Endothelial cell of umbilical vein (primary cell): Measurements from ENCODE around the gene HEXIM1. TPM values are rescaled to one million over a fixed set of nuclear protein-coding genes. Genes with fewer than 3 reads are reported as not detected.

ENCODE experiments used
- BruUV-seq: library from RNA; stranded (reverse); fragments of 400-500 nt; replicated peaks from 2 replicates; lab custom pipeline; 2021; lab: Mats Ljungman, UMichigan
- CTCF ChIA-PET: fragments of 300-600, 350-600 bp; sonication (Branson Sonifier 250); formaldehyde crosslinking; loops from one replicate; lab custom pipeline; 2021; ENCODE audit warnings: antibody characterized with exemption, inconsistent platforms; lab: Charles Lee
- POLR2A ChIA-PET: fragments of 300-600, 350-600 bp; sonication (Branson Sonifier 250); formaldehyde crosslinking; loops from one replicate; lab custom pipeline; 2021; ENCODE audit warnings: antibody characterized with exemption, inconsistent platforms; lab: Charles Lee
- DNase-seq: peaks from one replicate; pipeline ENCODE4 v3.0.0-alpha.2; 2011; ENCODE audit warnings: low read depth, low spot score
- FAIRE-seq: peaks from 2 replicates; lab custom pipeline; 2011; peaks lifted over from hg19 to GRCh38; lab: Jason Lieb, UNC
- H2AFZ ChIP-seq: 2 replicates; pipeline ENCODE4 v1.6.0; 2012; ENCODE audit warnings: low read depth, low read length, control low read depth, inconsistent platforms
- H3K27ac ChIP-seq: 2 replicates; pipeline ENCODE4 v1.5.1; 2011; ENCODE audit warnings: low read depth, mild to moderate bottlenecking, control low read depth, low read length, moderate library complexity; ENCODE audit not compliant: insufficient read depth
- H3K27me3 ChIP-seq, 2 experiments: 2 replicates each; pipeline versions ENCODE4 v1.6.0 to v1.6.1; 2011; ENCODE audit warnings: low read length in 2 of 2, mixed read lengths in 1 of 2; ENCODE audit not compliant: control insufficient read depth in 2 of 2, insufficient read depth in 2 of 2
- H3K36me3 ChIP-seq, 2 experiments: 2 replicates in 1 of 2; 3 replicates in 1 of 2; pipeline ENCODE4 v1.5.1; 2011; ENCODE audit warnings: low read length in 2 of 2, mild to moderate bottlenecking in 1 of 2, moderate library complexity in 1 of 2; ENCODE audit not compliant: control insufficient read depth in 2 of 2, insufficient read depth in 2 of 2; ENCODE audit errors: extremely low read depth in 1 of 2
- H3K4me1 ChIP-seq: 3 replicates; pipeline ENCODE4 v1.5.1; 2011; ENCODE audit warnings: mild to moderate bottlenecking, low read length; ENCODE audit not compliant: control insufficient read depth, insufficient read depth; ENCODE audit errors: extremely low read depth
- H3K4me2 ChIP-seq: 2 replicates; pipeline ENCODE4 v1.6.1; 2011; ENCODE audit warnings: low read length, control low read depth, mixed read lengths; ENCODE audit not compliant: insufficient read depth
- H3K4me3 ChIP-seq, 3 experiments: fragments of 200-600 bp in 1 of 3; sonication (generic), shearing (Covaris generic) in 1 of 3; replicated peaks in 1 of 3; 2 replicates each; pipeline ENCODE4 v1.5.1; 2011 to 2016; ENCODE audit warnings: control low read depth in 3 of 3, low read length in 3 of 3, mild to moderate bottlenecking in 2 of 3, inconsistent platforms in 1 of 3, low read depth in 1 of 3, moderate library complexity in 1 of 3; ENCODE audit not compliant: insufficient read depth in 1 of 3
- H3K79me2 ChIP-seq: 2 replicates; pipeline ENCODE4 v1.6.0; 2012; ENCODE audit warnings: low read length, inconsistent platforms; ENCODE audit not compliant: control insufficient read depth, insufficient read depth
- H3K9ac ChIP-seq: replicated peaks from 2 replicates; pipeline ENCODE3; 2011; ENCODE audit warnings: low read length, control low read depth; ENCODE audit not compliant: insufficient read depth; ENCODE audit errors: extremely low read depth
- H3K9me1 ChIP-seq: replicated peaks from 3 replicates; pipeline ENCODE4 v1.6.0; 2011; ENCODE audit warnings: mild to moderate bottlenecking, low read length; ENCODE audit not compliant: control insufficient read depth, insufficient read depth; ENCODE audit errors: extremely low read depth
- H3K9me3 ChIP-seq: replicated peaks from 2 replicates; pipeline ENCODE4 v1.5.1; 2012; ENCODE audit warnings: low read length, inconsistent platforms; ENCODE audit not compliant: control insufficient read depth, insufficient read depth
- H4K20me1 ChIP-seq: replicated peaks from 2 replicates; pipeline ENCODE3; 2011; ENCODE audit warnings: mild to moderate bottlenecking, low read length; ENCODE audit not compliant: control insufficient read depth, insufficient read depth; ENCODE audit errors: extremely low read depth
- CTCF ChIP-seq, 2 donors: IDR thresholded peaks; 1 replicate in 1 of 2; 2 replicates in 1 of 2; pipeline ENCODE4 v1.5.1; 2011; ENCODE audit warnings: low read length in 2 of 2, mild to moderate bottlenecking in 2 of 2, moderate library complexity in 2 of 2, control low read depth in 1 of 2, inconsistent platforms in 1 of 2, low read depth in 1 of 2; ENCODE audit not compliant: insufficient read depth in 1 of 2; ENCODE audit errors: extremely low read depth in 1 of 2
- EZH2 ChIP-seq: IDR thresholded peaks from 2 replicates; pipeline ENCODE4 v1.6.1; 2012; ENCODE audit warnings: borderline replicate concordance, low read depth, mild to moderate bottlenecking, moderate library complexity, low read length, inconsistent platforms; ENCODE audit not compliant: severe bottlenecking
- FOS ChIP-seq: IDR thresholded peaks from 2 replicates; pipeline ENCODE4 v1.6.1; 2011; ENCODE audit warnings: mild to moderate bottlenecking, low read length, moderate library complexity, borderline replicate concordance; ENCODE audit not compliant: insufficient read depth
- GATA2 ChIP-seq: IDR thresholded peaks from 2 replicates; pipeline ENCODE4 v1.7.0; 2011; ENCODE audit warnings: low read depth, mild to moderate bottlenecking, moderate library complexity, mixed read lengths, low read length; ENCODE audit not compliant: insufficient read length, insufficient read depth
- JUN ChIP-seq: IDR thresholded peaks from 2 replicates; pipeline ENCODE4 v1.6.1; 2011; ENCODE audit warnings: borderline replicate concordance, low read depth; ENCODE audit not compliant: insufficient read length, insufficient read depth
- MAX ChIP-seq: IDR thresholded peaks from 2 replicates; pipeline ENCODE4 v1.6.1; 2011; ENCODE audit not compliant: insufficient read depth, insufficient read length
- MYC ChIP-seq: IDR thresholded peaks from one replicate; pipeline ENCODE4 v1.6.1; 2011; ENCODE audit warnings: mild to moderate bottlenecking, low read depth, low read length
- POLR2A ChIP-seq: IDR thresholded peaks from 2 replicates; pipeline ENCODE4 v1.6.1; 2012; ENCODE audit warnings: low read depth, mild to moderate bottlenecking, control low read depth, low read length
- POLR2AphosphoS5 ChIP-seq: IDR thresholded peaks from 2 replicates; pipeline ENCODE4 v1.6.1; 2012; ENCODE audit warnings: low read depth, mild to moderate bottlenecking, control low read depth, low read length, moderate library complexity; ENCODE audit not compliant: insufficient read depth
- dilution Hi-C: fragments of 300-500 bp; cut with MboI; formaldehyde crosslinking; loops from one replicate; pipeline ENCODE4 v1.15.0; 2019; ENCODE audit warnings: low sequenced_read_pairs; ENCODE audit not compliant: extremely low pct_ligation_motif_present
- intact Hi-C: fragments of 100-400 bp; cut with micrococcal nuclease; formaldehyde crosslinking; loops from one replicate; pipeline ENCODE4 v1.10.0; 2022
- polyA plus RNA-seq, 4 experiments: library from polyadenylated mRNA; depleted of rRNA in 3 of 4; stranded (reverse) in 3 of 4; unstranded in 1 of 4; fragments of >200 nt; gene quantifications; 2 replicates each; pipeline versions ENCODE4 v1.2.1 to v1.2.3, GENCODE V29; 2011 to 2012; ENCODE audit warnings: missing spikeins in 1 of 4
- total RNA-seq: library from RNA; stranded (reverse); gene quantifications from 2 replicates; pipeline ENCODE4 v1.2.3, GENCODE V29; 2021

The HEXIM1 gene
- total and polyA plus RNA-seq, 2 donors (not counting 3 experiments of a cell fraction or from before 2014, with no cell fraction given), result 7.0 to 20.0 TPM

GRCh38 chr17:45164734-45165269 is 16.5 kb downstream of the HEXIM1 start:
- dilution Hi-C loops, result no loop called here
- H3K27ac ChIP-seq, result no peak overlapping the region
- no TSS peak for BruUV-seq
- peaks cover 11% of the 10 kb centered on the region for H3K79me2 ChIP-seq
- no peaks in the 10 kb centered on the region for H4K20me1 ChIP-seq
- H2AFZ ChIP-seq, result no peak overlapping the region
- ChIA-PET POLR2A (interaction anchor here (1.5 kb wide), 1 partner anchor 17 kb away, joined by 3 read pairs; the partner anchor contains the start of gene HEXIM1), CTCF (interaction anchor here (1.1 kb wide), 1 partner anchor 16 kb away, joined by 3 read pairs; no protein-coding TSS in a partner anchor)
- no peak overlapping the region for H3K4me3 ChIP-seq
- intact Hi-C loops, result no loop called here
- no peaks in the 10 kb centered on the region for H3K36me3 ChIP-seq
- H3K27me3 ChIP-seq, result no peaks in the 10 kb centered on the region
- H3K9me3 ChIP-seq, result no peaks in the 10 kb centered on the region
- H3K4me2 ChIP-seq, result no peak overlapping the region
- no peak for TF ChIP-seq MYC
- no peak for TF ChIP-seq MAX
- TF ChIP-seq FOS, result no peak
- no peak for TF ChIP-seq POLR2A
- TF ChIP-seq GATA2, result no peak
- no peak for TF ChIP-seq JUN
- no peak for TF ChIP-seq CTCF (IDR thresholded peaks at IDR 0.05; ENCODE audit: extremely low read depth in 1 of 2, insufficient read depth in 1 of 2, low read depth in 1 of 2, low read length in 2 of 2)
- no peak for TF ChIP-seq EZH2
- no peak for TF ChIP-seq POLR2AphosphoS5
- no peak overlapping the region for H3K9ac ChIP-seq
- H3K4me1 ChIP-seq, result peaks cover 7% of the 10 kb centered on the region
- DNase-seq, result no peak
- H3K9me1 ChIP-seq, result no peaks in the 10 kb centered on the region
- no peak for FAIRE-seq
